Activated CD4-positive, alpha-beta T cell treated with anti-CD3 and anti-CD28 coated beads, Interleukin-2, amount 50 U/mL, for 1 hour (primary cell): ENCODE data around the gene ASB10.

Experiments
- DNase-seq: peaks from one replicate; pipeline ENCODE4 v3.0.0-alpha.2; 2020

Gene ASB10

GRCh38 chr7:151209588-151209987, 22.5 kb upstream of the ASB10 start:
- no peak for DNase-seq

- no peak for DNase-seq
Measured at GRCh38 chr7:151208253-151208862, 21.3 kb upstream of the ASB10 start.

GRCh38 chr7:151207804-151208203, 20.8 kb upstream of the ASB10 start:
- no peak for DNase-seq

GRCh38 chr7:151207315-151207714, 20.3 kb upstream of the ASB10 start:
- DNase-seq: no peak

- peak; percentile 11 for DNase-seq
Measured at GRCh38 chr7:151206914-151207313, 19.9 kb upstream of the ASB10 start.

GRCh38 chr7:151205730-151206129, 18.7 kb upstream of the ASB10 start:
- DNase-seq: no peak

- DNase-seq: no peak
Measured at GRCh38 chr7:151204383-151205032, 17.5 kb upstream of the ASB10 start.

- no peak for DNase-seq
Measured at GRCh38 chr7:151202836-151203235, 15.8 kb upstream of the ASB10 start.

GRCh38 chr7:151201751-151202150, 14.7 kb upstream of the ASB10 start:
- DNase-seq: no peak

- no peak for DNase-seq
Measured at GRCh38 chr7:151201344-151201743, 14.3 kb upstream of the ASB10 start.

GRCh38 chr7:151198945-151199848, 12.1 kb upstream of the ASB10 start:
- DNase-seq: no peak

- DNase-seq: no peak
Measured at GRCh38 chr7:151197932-151198331, 10.9 kb upstream of the ASB10 start.

GRCh38 chr7:151195616-151196450, 8.8 kb upstream of the ASB10 start:
- DNase-seq: no peak

GRCh38 chr7:151194188-151194587, 7.1 kb upstream of the ASB10 start:
- no peak for DNase-seq

- DNase-seq: no peak
Measured at GRCh38 chr7:151193203-151193978, 6.3 kb upstream of the ASB10 start.

- DNase-seq: no peak
Measured at GRCh38 chr7:151192002-151192539, 5.0 kb upstream of the ASB10 start.

GRCh38 chr7:151191544-151191943, 4.5 kb upstream of the ASB10 start:
- no peak for DNase-seq

GRCh38 chr7:151189038-151189437, 2.0 kb upstream of the ASB10 start:
- DNase-seq: no peak

GRCh38 chr7:151188252-151188542, 1.1 kb upstream of the ASB10 start:
- no peak for DNase-seq

GRCh38 chr7:151187409-151188251, 580 bp upstream of the ASB10 start:
- DNase-seq: no peak
